GM12873 (cell line): ENCODE measurements around the gene COL4A6.

Experiments used
- CTCF ChIP-seq: IDR thresholded peaks from 2 replicates; pipeline ENCODE4 v1.5.1; 2012; ENCODE audit warnings: low read depth, mild to moderate bottlenecking, moderate library complexity, low read length, control low read depth; ENCODE audit not compliant: insufficient read depth; ENCODE audit errors: missing control alignments

The COL4A6 gene

GRCh38 chrX:108159028-108159670, 279.1 kb downstream of the COL4A6 start:
- TF ChIP-seq CTCF: no peak

- no peak for TF ChIP-seq CTCF
These were observed 280.6 kb downstream of the COL4A6 start for GRCh38 chrX:108157628-108158027.

GRCh38 chrX:108156934-108157466, 281.2 kb downstream of the COL4A6 start:
- TF ChIP-seq CTCF: no peak

- TF ChIP-seq CTCF: no peak
These were observed 282.1 kb downstream of the COL4A6 start for GRCh38 chrX:108156082-108156481.

- no peak for TF ChIP-seq CTCF
These were observed 289.7 kb downstream of the COL4A6 start for GRCh38 chrX:108148524-108148923.

- peak; percentile 57 for TF ChIP-seq CTCF
These were observed 299.2 kb downstream of the COL4A6 start for GRCh38 chrX:108138814-108139702.

GRCh38 chrX:108134724-108135123, 303.5 kb downstream of the COL4A6 start:
- TF ChIP-seq CTCF: peak; percentile 13
